Measurements from ENCODE around the gene CMAS.

DNA sequence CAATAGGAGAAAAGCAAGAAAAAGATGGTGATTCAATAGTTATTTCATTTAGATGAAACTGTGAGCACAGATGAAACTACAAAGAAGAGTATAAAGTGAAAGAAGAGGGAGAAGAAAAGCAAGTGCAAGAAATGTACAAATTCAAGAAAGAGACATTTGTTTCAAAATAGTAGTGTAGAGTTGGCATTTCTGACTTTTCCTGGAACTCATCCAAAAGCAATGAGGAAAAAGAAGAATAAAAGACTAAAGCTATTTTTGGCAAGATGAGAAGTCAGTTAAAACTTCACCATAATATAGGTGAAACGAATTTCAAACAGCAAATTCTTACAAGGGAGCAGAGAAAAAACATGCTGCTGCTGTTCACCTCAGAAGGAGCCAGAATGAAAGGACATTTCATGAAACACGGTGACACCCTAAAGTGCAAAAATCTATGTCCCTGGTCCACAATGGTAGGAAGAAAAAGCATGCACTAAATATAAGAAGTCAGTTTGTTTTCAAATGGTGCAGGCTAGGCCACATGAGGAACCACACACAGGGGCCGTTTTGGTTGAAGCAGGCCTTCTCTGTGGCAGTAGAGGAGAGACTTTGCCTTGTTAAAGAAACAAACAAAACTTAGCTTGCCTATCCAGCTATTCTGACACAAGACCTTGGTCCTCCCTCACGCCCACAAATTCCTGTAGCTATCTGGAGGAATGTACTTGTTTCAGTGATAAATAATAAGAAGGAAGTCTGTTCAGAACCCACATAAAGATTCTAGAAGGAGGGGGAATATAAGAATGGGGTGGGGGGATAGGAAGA, 11.1 kb upstream of the CMAS start:
- TF ChIP-seq EZH2phosphoT487 (IDR thresholded peaks at IDR 0.05; ENCODE audit: low read length): no peak
- TF ChIP-seq, protein P1, sequence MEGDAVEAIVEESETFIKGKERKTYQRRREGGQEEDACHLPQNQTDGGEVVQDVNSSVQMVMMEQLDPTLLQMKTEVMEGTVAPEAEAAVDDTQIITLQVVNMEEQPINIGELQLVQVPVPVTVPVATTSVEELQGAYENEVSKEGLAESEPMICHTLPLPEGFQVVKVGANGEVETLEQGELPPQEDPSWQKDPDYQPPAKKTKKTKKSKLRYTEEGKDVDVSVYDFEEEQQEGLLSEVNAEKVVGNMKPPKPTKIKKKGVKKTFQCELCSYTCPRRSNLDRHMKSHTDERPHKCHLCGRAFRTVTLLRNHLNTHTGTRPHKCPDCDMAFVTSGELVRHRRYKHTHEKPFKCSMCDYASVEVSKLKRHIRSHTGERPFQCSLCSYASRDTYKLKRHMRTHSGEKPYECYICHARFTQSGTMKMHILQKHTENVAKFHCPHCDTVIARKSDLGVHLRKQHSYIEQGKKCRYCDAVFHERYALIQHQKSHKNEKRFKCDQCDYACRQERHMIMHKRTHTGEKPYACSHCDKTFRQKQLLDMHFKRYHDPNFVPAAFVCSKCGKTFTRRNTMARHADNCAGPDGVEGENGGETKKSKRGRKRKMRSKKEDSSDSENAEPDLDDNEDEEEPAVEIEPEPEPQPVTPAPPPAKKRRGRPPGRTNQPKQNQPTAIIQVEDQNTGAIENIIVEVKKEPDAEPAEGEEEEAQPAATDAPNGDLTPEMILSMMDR (IDR thresholded peaks at IDR 0.05; ENCODE audit: low read length): no peak
